Calu3 (cell line): ENCODE results near the gene ASB6. TPM values are rescaled to one million over a fixed set of nuclear protein-coding genes. Genes with fewer than 3 reads are reported as not detected.
A peak's percentile ranks its signal among the peaks of the same experiment; 100 is the strongest.
"Not testable (repeated sequence)": the region's sequence is repeated elsewhere in the genome, so short reads cannot be mapped to it uniquely, and the experiment has no call there.

Source experiments
- BruUV-seq: library from RNA; stranded (reverse); fragments of 400-500 nt; replicated peaks from 2 replicates; lab custom pipeline; 2021; lab: Mats Ljungman, UMichigan
- CTCF ChIA-PET: fragments of 300-600 bp; sonication (Branson Sonifier 250); formaldehyde crosslinking; loops from one replicate; lab custom pipeline; 2022; ENCODE audit warnings: antibody characterized with exemption; lab: Charles Lee
- DNase-seq: peaks from one replicate; pipeline ENCODE4 v3.0.0; 2022
- H3K27ac Mint-ChIP-seq: one replicate; pipeline ENCODE4 v1.8.0; 2022; ENCODE audit warnings: mixed read lengths; ENCODE audit not compliant: unreplicated experiment
- H3K27me3 Mint-ChIP-seq: one replicate; pipeline ENCODE4 v1.8.0; 2022; ENCODE audit warnings: mixed read lengths; ENCODE audit not compliant: unreplicated experiment
- H3K36me3 Mint-ChIP-seq: one replicate; pipeline ENCODE4 v1.8.0; 2022; ENCODE audit warnings: mild to moderate bottlenecking, moderate library complexity, mixed read lengths; ENCODE audit not compliant: insufficient read depth, unreplicated experiment
- H3K4me1 Mint-ChIP-seq: one replicate; pipeline ENCODE4 v1.8.0; 2022; ENCODE audit warnings: mild to moderate bottlenecking, low read depth, mixed read lengths; ENCODE audit not compliant: unreplicated experiment
- H3K4me3 Mint-ChIP-seq: one replicate; pipeline ENCODE4 v1.8.0; 2022; ENCODE audit warnings: mild to moderate bottlenecking, low read depth, moderate library complexity, mixed read lengths; ENCODE audit not compliant: unreplicated experiment
- H3K9me3 Mint-ChIP-seq: one replicate; pipeline ENCODE4 v1.8.0; 2022; ENCODE audit warnings: low read depth, mixed read lengths; ENCODE audit not compliant: unreplicated experiment
- intact Hi-C: fragments of 100-400 bp; cut with micrococcal nuclease; formaldehyde crosslinking; loops from one replicate; pipeline ENCODE4 v1.10.0; 2022; ENCODE audit not compliant: unreplicated experiment
- total RNA-seq: library from RNA; stranded (reverse); gene quantifications from 2 replicates; pipeline ENCODE4 v1.2.3, GENCODE V29; 2022
- TF ChIP-seq, protein P1 (sequence below): fragments of 200-600 bp; IDR thresholded peaks from one replicate; pipeline ENCODE4 v1.8.0; 2022; ENCODE audit warnings: antibody characterized with exemption; ENCODE audit not compliant: unreplicated experiment

ASB6 gene
- total RNA-seq, 1 experiment from 2014 or later: 15.5 TPM

GRCh38 chr9:129637673-129638439 is 4.1 kb downstream of the ASB6 start:
- Mint-ChIP-seq H3K36me3 (peaks cover 71% of the 10 kb centered on the region), H3K4me1 (no peaks in the 10 kb centered on the region), H3K9me3 (no peaks in the 10 kb centered on the region), H3K27ac (peak overlapping the region; percentile 64), H3K27me3 (no peaks in the 10 kb centered on the region), H3K4me3 (no peak overlapping the region)
- BruUV-seq: no TSS peak
- TF ChIP-seq, protein P1, sequence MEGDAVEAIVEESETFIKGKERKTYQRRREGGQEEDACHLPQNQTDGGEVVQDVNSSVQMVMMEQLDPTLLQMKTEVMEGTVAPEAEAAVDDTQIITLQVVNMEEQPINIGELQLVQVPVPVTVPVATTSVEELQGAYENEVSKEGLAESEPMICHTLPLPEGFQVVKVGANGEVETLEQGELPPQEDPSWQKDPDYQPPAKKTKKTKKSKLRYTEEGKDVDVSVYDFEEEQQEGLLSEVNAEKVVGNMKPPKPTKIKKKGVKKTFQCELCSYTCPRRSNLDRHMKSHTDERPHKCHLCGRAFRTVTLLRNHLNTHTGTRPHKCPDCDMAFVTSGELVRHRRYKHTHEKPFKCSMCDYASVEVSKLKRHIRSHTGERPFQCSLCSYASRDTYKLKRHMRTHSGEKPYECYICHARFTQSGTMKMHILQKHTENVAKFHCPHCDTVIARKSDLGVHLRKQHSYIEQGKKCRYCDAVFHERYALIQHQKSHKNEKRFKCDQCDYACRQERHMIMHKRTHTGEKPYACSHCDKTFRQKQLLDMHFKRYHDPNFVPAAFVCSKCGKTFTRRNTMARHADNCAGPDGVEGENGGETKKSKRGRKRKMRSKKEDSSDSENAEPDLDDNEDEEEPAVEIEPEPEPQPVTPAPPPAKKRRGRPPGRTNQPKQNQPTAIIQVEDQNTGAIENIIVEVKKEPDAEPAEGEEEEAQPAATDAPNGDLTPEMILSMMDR: no peak
- DNase-seq: no peak
- CTCF ChIA-PET: interaction anchor here (0.6 to 0.7 kb wide), 2 partner anchors 476 to 512 kb away, joined by 3 read pairs; no protein-coding TSS in a partner anchor
- intact Hi-C loops: no loop called here

DNA sequence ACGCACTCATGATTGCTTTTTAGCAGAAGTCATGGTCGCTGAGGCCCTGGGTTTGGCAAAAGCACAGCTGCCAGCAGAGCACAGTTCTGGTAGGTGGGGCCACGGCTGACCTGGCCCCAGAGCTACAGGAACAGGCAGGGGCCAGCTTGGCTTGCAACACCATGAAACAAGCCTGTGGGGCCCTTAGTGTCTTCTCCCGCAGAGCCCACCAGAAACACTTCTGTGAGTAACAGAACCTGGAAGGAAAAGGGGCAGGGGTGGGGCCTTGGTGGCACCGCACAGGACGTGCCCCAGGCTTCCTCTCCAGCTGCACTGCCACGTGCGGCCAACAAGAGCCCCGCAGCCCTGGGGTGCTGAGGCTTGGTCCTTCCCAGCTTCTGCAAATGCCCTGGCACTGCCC is 4.8 kb downstream of the ASB6 start:
- intact Hi-C loops: no loop called here
- no TSS peak for BruUV-seq
- Mint-ChIP-seq H3K4me3 (no peak overlapping the region), H3K27ac (no peak overlapping the region), H3K36me3 (peaks cover 72% of the 10 kb centered on the region), H3K9me3 (no peaks in the 10 kb centered on the region), H3K27me3 (no peaks in the 10 kb centered on the region), H3K4me1 (peaks cover under 1% of the 10 kb centered on the region)
- no peak for DNase-seq
- CTCF ChIA-PET: interaction anchor here (0.6 to 0.7 kb wide), 2 partner anchors 476 to 511 kb away, joined by 3 read pairs; no protein-coding TSS in a partner anchor
- TF ChIP-seq, protein P1: no peak

GRCh38 chr9:129636343-129636742 is 5.6 kb downstream of the ASB6 start:
- intact Hi-C loops, H3K27me3 Mint-ChIP-seq, H3K27ac Mint-ChIP-seq, CTCF ChIA-PET, H3K9me3 Mint-ChIP-seq, BruUV-seq, DNase-seq, H3K4me1 Mint-ChIP-seq, H3K4me3 Mint-ChIP-seq: not testable (repeated sequence)
- peaks cover 64% of the 10 kb centered on the region for H3K36me3 Mint-ChIP-seq

GRCh38 chr9:129635099-129636065 is 6.6 kb downstream of the ASB6 start:
- CTCF ChIA-PET: no interaction called here
- Mint-ChIP-seq H3K27ac (no peak overlapping the region), H3K4me1 (peaks cover 15% of the 10 kb centered on the region), H3K27me3 (no peaks in the 10 kb centered on the region), H3K9me3 (no peaks in the 10 kb centered on the region), H3K4me3 (no peak overlapping the region), H3K36me3 (peaks cover 56% of the 10 kb centered on the region)
- intact Hi-C loops: no loop called here
- BruUV-seq: no TSS peak
- TF ChIP-seq, protein P1: no peak
- no peak for DNase-seq
